Neuronal stem cell (in vitro differentiated cells): ENCODE measurements around the gene CMBL. TPM values are rescaled to one million over a fixed set of nuclear protein-coding genes. Genes with fewer than 3 reads are reported as not detected.

ENCODE experiments used
- DNase-seq: peaks from one replicate; pipeline ENCODE4 v3.0.0-alpha.2; 2013; ENCODE audit warnings: low spot score
- H2AFZ ChIP-seq: one replicate; pipeline ENCODE4 v1.6.1; 2013; ENCODE audit warnings: mild to moderate bottlenecking, low read length, inconsistent platforms
- H2AK5ac ChIP-seq: 2 replicates; pipeline ENCODE4 v1.6.1; 2013; ENCODE audit warnings: low read depth, mild to moderate bottlenecking, inconsistent platforms, low read length, moderate library complexity, mixed read lengths
- H2BK120ac ChIP-seq: 2 replicates; pipeline ENCODE4 v1.6.1; 2013; ENCODE audit warnings: low read depth, mild to moderate bottlenecking, inconsistent platforms, low read length, moderate library complexity, mixed read lengths
- H2BK12ac ChIP-seq: one replicate; pipeline ENCODE4 v1.6.1; 2013; ENCODE audit warnings: low read length, inconsistent platforms
- H2BK15ac ChIP-seq: 2 replicates; pipeline ENCODE4 v1.6.1; 2013; ENCODE audit warnings: mild to moderate bottlenecking, low read length, inconsistent platforms, mixed read lengths
- H2BK5ac ChIP-seq: one replicate; pipeline ENCODE4 v1.6.1; 2013; ENCODE audit warnings: inconsistent platforms, mild to moderate bottlenecking, low read length, moderate library complexity
- H3K14ac ChIP-seq: one replicate; pipeline ENCODE4 v1.6.1; 2013; ENCODE audit warnings: low read length, inconsistent platforms
- H3K18ac ChIP-seq: 2 replicates; pipeline ENCODE4 v1.6.1; 2013; ENCODE audit warnings: low read length, inconsistent platforms
- H3K23ac ChIP-seq: 2 replicates; pipeline ENCODE4 v1.6.1; 2013; ENCODE audit warnings: low read depth, mild to moderate bottlenecking, mixed read lengths, low read length, inconsistent platforms; ENCODE audit not compliant: poor library complexity
- H3K27ac ChIP-seq: replicated peaks from 3 replicates; pipeline ENCODE4 v1.5.1; 2013; ENCODE audit warnings: low read length, inconsistent platforms
- H3K27me3 ChIP-seq, 3 experiments: 2 replicates each; pipeline ENCODE4 v1.6.1; 2013; ENCODE audit warnings: low read length in 3 of 3, mild to moderate bottlenecking in 2 of 3, inconsistent platforms in 1 of 3, low read depth in 1 of 3, mixed read lengths in 1 of 3, moderate library complexity in 1 of 3; ENCODE audit not compliant: control insufficient read depth in 3 of 3, insufficient read depth in 3 of 3
- H3K36me3 ChIP-seq, 2 donors: replicated peaks in 1 of 2; 2 replicates each; pipeline ENCODE4 v1.6.1; 2013; ENCODE audit warnings: low read length in 2 of 2; ENCODE audit not compliant: control insufficient read depth in 2 of 2, insufficient read depth in 2 of 2
- H3K4ac ChIP-seq: 2 replicates; pipeline ENCODE4 v1.6.1; 2013; ENCODE audit warnings: inconsistent platforms, mild to moderate bottlenecking, low read length, moderate library complexity
- H3K4me1 ChIP-seq, 2 donors: 1 replicate in 1 of 2; 2 replicates in 1 of 2; pipeline ENCODE4 v1.6.1; 2013; ENCODE audit warnings: low read length in 2 of 2, low read depth in 1 of 2; ENCODE audit not compliant: control insufficient read depth in 2 of 2, insufficient read depth in 1 of 2
- H3K4me2 ChIP-seq: one replicate; pipeline ENCODE4 v1.6.1; 2013; ENCODE audit warnings: mild to moderate bottlenecking, low read length, inconsistent platforms; ENCODE audit not compliant: insufficient read depth, poor library complexity, severe bottlenecking
- H3K4me3 ChIP-seq, 2 donors: 2 replicates each; pipeline ENCODE4 v1.5.1; 2013; ENCODE audit warnings: low read length in 2 of 2, mild to moderate bottlenecking in 2 of 2, inconsistent platforms in 1 of 2, moderate library complexity in 1 of 2
- H3K79me1 ChIP-seq: one replicate; pipeline ENCODE4 v1.6.1; 2013; ENCODE audit warnings: low read depth, mild to moderate bottlenecking, inconsistent platforms, low read length, moderate library complexity
- H3K9ac ChIP-seq: one replicate; pipeline ENCODE4 v1.6.1; 2013; ENCODE audit warnings: mild to moderate bottlenecking, low read depth, low read length, inconsistent platforms; ENCODE audit not compliant: poor library complexity
- H3K9me3 ChIP-seq, 2 donors: replicated peaks in 1 of 2; 2 replicates each; pipeline versions ENCODE3 to v1.6.1; 2013; ENCODE audit warnings: low read length in 2 of 2, mild to moderate bottlenecking in 2 of 2, inconsistent platforms in 1 of 2, low read depth in 1 of 2, mixed read lengths in 1 of 2, moderate library complexity in 1 of 2; ENCODE audit not compliant: control insufficient read depth in 2 of 2, insufficient read depth in 1 of 2
- H4K8ac ChIP-seq: one replicate; pipeline ENCODE4 v1.6.1; 2013; ENCODE audit warnings: low read depth, mild to moderate bottlenecking, inconsistent platforms, low read length, moderate library complexity
- H4K91ac ChIP-seq: one replicate; pipeline ENCODE4 v1.6.1; 2013; ENCODE audit warnings: low read length, low read depth, mild to moderate bottlenecking, inconsistent platforms; ENCODE audit not compliant: poor library complexity
- WGBS, 2 donors: extraction: QIAGEN DNeasy Blood & Tissue Kit; methylation state at CpG; one replicate each; pipeline ENCODE4 v1.1.7; 2013; ENCODE audit warnings: missing lambda C conversion rate in 2 of 2, mixed read lengths in 1 of 2; ENCODE audit not compliant: insufficient read length in 2 of 2, insufficient replicate concordance in 1 of 2; ENCODE audit errors: extremely low coverage in 2 of 2; 5-methylcytosine and 5-hydroxymethylcytosine counted together
- polyA plus RNA-seq, 2 experiments: library from polyadenylated mRNA; stranded (reverse); fragments of 200-250 nt; gene quantifications; one replicate each; pipeline ENCODE4 v1.2.3, GENCODE V29; 2013

The CMBL gene
- polyA plus RNA-seq (2013, experiment 1 of 2) = 36.5 TPM
- 35.9 TPM for polyA plus RNA-seq (2013, experiment 2 of 2)

DNA sequence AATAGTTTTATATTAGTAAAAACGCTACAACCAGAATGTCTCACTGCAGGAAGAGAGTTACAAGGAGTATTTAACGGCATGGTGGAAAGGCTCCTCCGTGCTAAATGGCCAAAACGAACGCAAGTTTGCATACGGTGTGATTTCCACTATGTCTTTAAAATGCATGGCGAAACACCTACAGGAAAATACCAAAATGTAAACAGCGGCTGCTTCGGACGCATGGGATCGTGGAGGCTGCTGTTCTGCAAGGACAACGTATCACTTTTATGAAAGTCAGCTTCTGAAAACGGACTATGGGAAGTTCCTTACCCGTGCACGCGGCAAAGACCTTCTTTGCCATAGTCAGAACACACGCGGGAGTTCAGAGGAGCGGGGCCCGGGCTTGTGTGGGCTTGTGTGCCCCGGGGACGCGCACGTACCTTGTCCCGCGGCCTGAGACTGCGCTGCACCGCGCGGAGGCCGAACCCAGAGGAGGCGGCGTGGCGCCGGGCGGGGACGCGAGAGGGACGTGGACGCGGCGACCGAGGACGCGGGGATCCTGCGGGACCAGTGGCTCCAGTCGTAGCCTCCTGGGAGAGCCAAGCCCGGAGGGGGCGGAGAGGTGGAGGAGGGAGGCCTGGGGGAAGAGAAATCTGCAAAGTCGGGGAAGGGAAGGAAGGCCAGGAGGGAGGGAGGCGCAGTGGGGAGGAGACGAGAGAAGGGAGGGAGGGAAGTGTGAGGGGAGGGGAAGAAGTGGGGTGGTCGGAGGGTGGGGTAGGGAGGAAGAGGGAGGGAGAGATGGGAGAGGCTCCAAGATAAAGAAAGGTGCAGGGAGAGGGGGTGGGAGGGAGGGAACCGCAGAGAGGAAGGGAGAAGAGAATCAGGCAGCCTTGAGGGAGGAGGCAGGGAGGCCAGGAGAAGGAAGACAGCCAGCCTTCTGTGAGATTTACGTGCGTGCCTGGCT, at the start of gene CMBL:
Gene CMBL (minus strand): TSS at position 697 of the 943 bp plus-strand sequence. CDS start 17,140 bp downstream, outside the sequence.
- H3K18ac ChIP-seq = peak within 1 kb of the TSS; percentile 99
- no peak within 1 kb of the TSS for H2BK120ac ChIP-seq
- H3K27ac ChIP-seq = no peak within 1 kb of the TSS
- peaks cover 0 to 3% of the 10 kb centered on the region in 2 donors for H3K9me3 ChIP-seq
- DNase-seq = no peak
- peaks cover 0 to 8% of the 10 kb centered on the region in 2 donors for H3K4me1 ChIP-seq
- peak within 1 kb of the TSS; percentile 69 for H3K4ac ChIP-seq
- no peak within 1 kb of the TSS for H2BK5ac ChIP-seq
- H4K91ac ChIP-seq = peak within 1 kb of the TSS; percentile 77
- H3K4me3 ChIP-seq = peak within 1 kb of the TSS; percentile 60 to 82
- peak within 1 kb of the TSS; percentile 97 for H3K14ac ChIP-seq
- peaks cover 0 to 2% (median 0%) of the 10 kb centered on the region in 3 experiments for H3K27me3 ChIP-seq
- no peak within 1 kb of the TSS for H2AK5ac ChIP-seq
- H3K9ac ChIP-seq = peak within 1 kb of the TSS; percentile 93
- peak within 1 kb of the TSS; percentile 80 for H3K23ac ChIP-seq
- peak within 1 kb of the TSS; percentile 96 for H2AFZ ChIP-seq
- peak within 1 kb of the TSS; percentile 58 for H2BK12ac ChIP-seq
- no CpG with 5 or more reads among the region's 56 CpGs for WGBS, 2 donors
- H4K8ac ChIP-seq = no peak within 1 kb of the TSS
- peak within 1 kb of the TSS; percentile 67 for H3K4me2 ChIP-seq
- no peak within 1 kb of the TSS for H2BK15ac ChIP-seq
- no peaks in the 10 kb centered on the region for H3K36me3 ChIP-seq
- no peaks in the 10 kb centered on the region for H3K79me1 ChIP-seq

DNA sequence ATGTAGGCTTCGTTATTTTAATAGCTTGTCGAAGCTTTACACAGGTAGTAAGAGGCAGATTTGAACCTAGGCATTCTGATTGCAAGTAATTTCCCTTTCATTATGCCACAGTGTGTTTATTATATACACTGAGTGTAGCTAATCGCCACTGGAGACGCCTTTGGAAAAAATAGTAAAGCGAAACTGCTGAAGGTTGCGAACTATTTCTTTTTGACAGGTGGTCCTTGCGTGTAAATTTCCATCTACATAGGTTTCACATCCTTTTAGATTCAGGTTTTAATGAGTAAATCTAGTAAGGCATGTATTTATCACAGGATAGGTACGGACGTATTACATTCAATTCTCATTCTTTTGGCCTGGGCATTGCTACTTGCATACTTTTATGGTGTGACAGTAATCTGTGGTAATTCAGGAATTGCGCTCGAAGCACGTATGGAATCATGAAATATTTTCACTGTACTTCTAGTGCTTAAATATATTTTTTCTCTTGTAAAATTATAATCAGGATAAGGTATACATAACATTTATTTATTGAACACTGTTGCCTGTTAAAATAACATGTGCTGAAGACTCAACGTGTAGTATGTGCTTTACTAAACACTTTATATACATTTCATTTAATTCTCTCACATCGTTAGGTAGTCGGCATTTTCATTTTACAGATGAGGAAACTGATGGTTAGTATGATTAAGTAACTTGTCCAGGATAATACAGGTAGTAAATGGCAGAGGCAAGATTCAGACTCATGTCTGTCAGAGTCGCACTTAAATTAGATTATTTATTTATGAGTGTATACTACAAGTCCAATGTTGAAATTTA, 47.6 kb upstream of the CMBL start:
- no CpG with 5 or more reads among the region's 16 CpGs for WGBS, 2 donors
- Histone ChIP-seq H3K4ac (no peak overlapping the region), H3K4me1 (peaks cover 10 to 17% of the 10 kb centered on the region in 2 donors), H3K79me1 (no peaks in the 10 kb centered on the region), H3K4me2 (peak overlapping the region; percentile 51), H3K27me3 (no peaks in the 10 kb centered on the region), H2BK12ac (no peak overlapping the region), H3K18ac (no peak overlapping the region), H4K91ac (no peak overlapping the region), H3K36me3 (peaks cover under 1 to 23% of the 10 kb centered on the region in 2 donors), H3K9me3 (peaks cover 0 to 5% of the 10 kb centered on the region in 2 donors), H2BK120ac (no peak overlapping the region), H3K27ac (no peak overlapping the region), H2BK15ac (no peak overlapping the region), H3K4me3 (peak overlapping the region in 1 of 2 donors; percentile 75), H2AFZ (no peak overlapping the region), H3K14ac (no peak overlapping the region), H2BK5ac (no peak overlapping the region), H3K23ac (no peak overlapping the region), H2AK5ac (no peak overlapping the region), H3K9ac (no peak overlapping the region), H4K8ac (no peak overlapping the region)
- DNase-seq = no peak

DNA sequence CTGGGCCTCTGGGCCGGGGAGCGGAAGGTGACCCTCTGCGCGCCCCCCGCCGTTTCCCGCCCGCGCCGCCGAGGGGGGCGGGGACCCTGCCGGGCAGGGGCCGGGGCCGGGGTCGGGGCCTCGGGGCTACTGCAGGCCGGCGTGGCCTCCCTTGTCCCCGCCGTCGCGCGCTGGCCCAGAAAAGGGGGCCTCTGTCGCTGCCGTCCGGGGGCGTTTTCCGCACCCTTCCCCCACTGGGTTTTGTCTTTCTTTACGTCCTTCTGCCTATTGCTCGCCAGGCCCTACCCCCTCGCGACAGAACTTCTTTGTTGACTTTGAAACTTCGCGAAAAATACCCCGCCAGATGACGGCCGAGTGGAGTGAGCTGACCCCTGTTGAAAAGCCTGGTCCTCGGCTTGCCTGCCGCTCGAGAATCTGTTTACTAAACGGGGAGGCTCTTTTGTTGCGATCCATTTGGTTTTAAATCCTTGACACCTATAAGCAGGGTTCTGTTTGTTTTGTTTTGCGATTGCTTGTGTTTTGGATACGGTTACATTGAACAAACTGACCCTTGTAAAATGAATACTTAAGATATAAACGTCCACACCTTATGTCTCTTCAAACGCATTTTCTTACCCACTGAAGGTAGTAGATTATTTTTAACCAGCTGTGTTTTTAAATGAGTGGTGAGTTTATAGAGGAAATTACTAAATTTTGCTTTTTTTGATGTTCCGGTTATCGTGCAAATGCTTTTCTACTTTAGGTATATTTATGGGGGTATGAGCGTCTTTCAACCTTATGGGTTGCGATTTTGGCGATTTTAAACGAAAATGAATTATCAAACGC, 46.6 kb upstream of the CMBL start:
- H3K23ac ChIP-seq = peak overlapping the region; percentile 100
- WGBS, 2 donors = no CpG with 5 or more reads among the region's 54 CpGs
- H3K4me2 ChIP-seq = peak overlapping the region; percentile 34
- no peaks in the 10 kb centered on the region for H3K27me3 ChIP-seq
- peak; percentile 54 for DNase-seq
- H2BK12ac ChIP-seq = peak overlapping the region; percentile 46
- no peak overlapping the region for H4K8ac ChIP-seq
- H3K4me3 ChIP-seq = peak overlapping the region; percentile 75 to 98
- peaks cover 0 to under 1% of the 10 kb centered on the region in 2 donors for H3K9me3 ChIP-seq
- peak overlapping the region; percentile 91 for H2AFZ ChIP-seq
- peak overlapping the region; percentile 90 for H2BK15ac ChIP-seq
- H3K4ac ChIP-seq = no peak overlapping the region
- H3K36me3 ChIP-seq = peaks cover 0 to 18% of the 10 kb centered on the region in 2 donors
- peak overlapping the region; percentile 60 for H2AK5ac ChIP-seq
- no peak overlapping the region for H3K14ac ChIP-seq
- peak overlapping the region; percentile 99 for H3K27ac ChIP-seq
- no peak overlapping the region for H4K91ac ChIP-seq
- H3K4me1 ChIP-seq = peaks cover 10 to 17% of the 10 kb centered on the region in 2 donors
- H3K18ac ChIP-seq = peak overlapping the region; percentile 99
- peak overlapping the region; percentile 94 for H2BK5ac ChIP-seq
- no peak overlapping the region for H2BK120ac ChIP-seq
- peak overlapping the region; percentile 98 for H3K9ac ChIP-seq
- no peaks in the 10 kb centered on the region for H3K79me1 ChIP-seq
